ENCODE results near the gene KIAA0408. TPM values are rescaled to one million over a fixed set of nuclear protein-coding genes. Genes with fewer than 3 reads are reported as not detected.

Gene KIAA0408
- total RNA-seq = not detected in 2 replicates

GRCh38 chr6:127459231-127459641 lies at the start of gene KIAA0408:
Gene KIAA0408, minus strand, starts transcription at chr6:127459389. Its CDS starts 5,408 bp downstream, at chr6:127453981.

Other genes starting within 250 kb of the KIAA0408 start
- 40.8 and 43.7 TPM in 2 replicates for gene RNF146, start 192.5 kb downstream of the KIAA0408 start, total RNA-seq
- 29.7 and 31.3 TPM in 2 replicates for gene ECHDC1, start 115.8 kb downstream of the KIAA0408 start, total RNA-seq
- 0.18 TPM in 1 of 2 replicates, not detected in the other for gene C6orf58, start 117.8 kb upstream of the KIAA0408 start, total RNA-seq

Data from endothelial cell of coronary artery (primary cell).